Uterus (tissue), 4 donors: ENCODE data around the gene PLA2G4C. TPM values are rescaled to one million over a fixed set of nuclear protein-coding genes. Genes with fewer than 3 reads are reported as not detected.
A peak's percentile ranks its signal among the peaks of the same experiment; 100 is the strongest.
"Not testable (repeated sequence)": the region's sequence is repeated elsewhere in the genome, so short reads cannot be mapped to it uniquely, and the experiment has no call there.

Experiments
- DNase-seq, 2 donors: peaks; one replicate each; pipeline ENCODE4 v3.0.0-alpha.2; 2019 to 2020
- H3K27ac ChIP-seq, 2 donors: fragments of 200-600 bp; sonication (generic); 1 replicate in 1 of 2; 2 replicates in 1 of 2; pipeline ENCODE4 v1.5.1; 2016 to 2018
- H3K27me3 ChIP-seq, 2 donors: fragments of 200-600 bp; sonication (generic); one replicate each; pipeline ENCODE4 v1.5.1; 2018 to 2019; ENCODE audit warnings: control low read depth in 1 of 2
- H3K36me3 ChIP-seq, 2 donors: fragments of 200-600 bp; sonication (generic); one replicate each; pipeline ENCODE4 v1.5.1; 2019; ENCODE audit warnings: control low read depth in 1 of 2
- H3K4me1 ChIP-seq, 2 donors: fragments of 200-600 bp; sonication (generic); one replicate each; pipeline ENCODE4 v1.5.1; 2018 to 2019; ENCODE audit warnings: control low read depth in 1 of 2
- H3K4me3 ChIP-seq, 2 donors: fragments of 200-600 bp; sonication (generic); 1 replicate in 1 of 2; 2 replicates in 1 of 2; pipeline ENCODE4 v1.5.1; 2018 to 2019; ENCODE audit warnings: mild to moderate bottlenecking in 1 of 2
- H3K9me3 ChIP-seq, 2 donors: fragments of 200-600 bp; sonication (generic); one replicate each; pipeline ENCODE4 v1.5.1; 2019; ENCODE audit warnings: control low read depth in 1 of 2
- POLR2A ChIP-seq, 2 donors: fragments of 450-650 bp; IDR thresholded peaks; one replicate each; pipeline ENCODE4 v1.6.1; 2016; ENCODE audit warnings: antibody characterized with exemption in 2 of 2, mild to moderate bottlenecking in 1 of 2, moderate library complexity in 1 of 2
- intact Hi-C: fragments of 100-400 bp; cut with DNase I; formaldehyde crosslinking; loops from one replicate; pipeline ENCODE4 v1.15.1; 2023; ENCODE audit warnings: low total_unique reads
- total RNA-seq, 4 donors: library from RNA; depleted of rRNA in 3 of 4; stranded (reverse); fragments of >200 nt in 3 of 4; gene quantifications; one replicate each; pipeline versions ENCODE4 v1.1.0 to v1.2.4, GENCODE V29; 2014 to 2023
- TF ChIP-seq, protein P1 (sequence below), 4 experiments: fragments of 200-600 bp in 2 of 4; fragments of 450-650 bp in 2 of 4; sonication (generic) in 2 of 4; IDR thresholded peaks; one replicate each; pipeline ENCODE4 v1.5.1; 2016 to 2019; ENCODE audit warnings: antibody characterized with exemption in 4 of 4, mild to moderate bottlenecking in 2 of 4, moderate library complexity in 1 of 4
- donor health status: DM: yes; HTN: yes; CAD: no.

The PLA2G4C gene
- total RNA-seq, 4 donors from 2014 or later: 2.1 to 15.6 (median 5.3) TPM

DNA sequence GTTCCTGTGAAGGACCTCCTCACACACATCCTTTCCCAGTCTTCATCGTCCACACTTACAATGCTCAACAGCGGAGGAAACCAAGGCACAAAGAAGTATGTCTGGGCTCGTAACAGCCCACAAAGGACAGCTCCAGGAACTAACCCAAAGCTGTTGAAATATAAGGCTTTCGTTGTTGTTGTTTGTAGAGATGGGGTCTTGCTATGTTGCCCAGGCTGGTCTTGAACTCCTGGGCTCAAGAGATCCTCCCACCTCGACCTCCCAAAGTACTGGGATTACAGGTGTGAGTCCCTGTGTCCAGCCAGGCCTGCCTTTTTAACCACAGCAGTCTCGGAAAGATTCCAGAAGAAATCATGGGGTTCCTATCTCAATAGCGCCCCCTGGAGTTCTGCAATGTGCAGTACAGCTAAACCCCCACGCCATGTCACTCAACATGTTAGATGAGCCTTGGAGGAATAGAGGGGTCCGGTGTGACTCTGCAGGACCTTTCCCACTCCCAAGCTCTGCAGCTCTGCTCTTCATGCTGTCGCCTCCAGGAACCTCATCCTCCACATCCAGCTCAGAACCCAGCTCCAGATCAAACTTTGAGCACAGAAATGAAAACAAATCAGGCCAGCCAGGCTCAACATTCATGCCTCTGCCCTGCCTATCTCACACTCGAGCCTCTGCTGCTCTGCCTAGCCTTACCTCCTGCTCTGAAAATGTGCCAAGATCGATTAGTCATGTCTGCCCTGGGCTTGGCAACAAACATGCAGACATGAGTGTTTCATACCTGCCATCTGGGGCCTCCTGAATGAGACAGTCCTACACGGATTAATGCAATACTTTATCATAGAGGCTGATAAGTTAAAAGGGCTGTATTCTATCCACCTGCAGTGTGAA, 7.5 kb downstream of the PLA2G4C start:
- Histone ChIP-seq H3K4me3 (no peak overlapping the region), H3K36me3 (no peaks in the 10 kb centered on the region), H3K27ac (no peak overlapping the region), H3K9me3 (no peaks in the 10 kb centered on the region), H3K4me1 (no peaks in the 10 kb centered on the region), H3K27me3 (no peaks in the 10 kb centered on the region)
- intact Hi-C loops: no loop called here
- DNase-seq: no peak
- TF ChIP-seq, protein P1, sequence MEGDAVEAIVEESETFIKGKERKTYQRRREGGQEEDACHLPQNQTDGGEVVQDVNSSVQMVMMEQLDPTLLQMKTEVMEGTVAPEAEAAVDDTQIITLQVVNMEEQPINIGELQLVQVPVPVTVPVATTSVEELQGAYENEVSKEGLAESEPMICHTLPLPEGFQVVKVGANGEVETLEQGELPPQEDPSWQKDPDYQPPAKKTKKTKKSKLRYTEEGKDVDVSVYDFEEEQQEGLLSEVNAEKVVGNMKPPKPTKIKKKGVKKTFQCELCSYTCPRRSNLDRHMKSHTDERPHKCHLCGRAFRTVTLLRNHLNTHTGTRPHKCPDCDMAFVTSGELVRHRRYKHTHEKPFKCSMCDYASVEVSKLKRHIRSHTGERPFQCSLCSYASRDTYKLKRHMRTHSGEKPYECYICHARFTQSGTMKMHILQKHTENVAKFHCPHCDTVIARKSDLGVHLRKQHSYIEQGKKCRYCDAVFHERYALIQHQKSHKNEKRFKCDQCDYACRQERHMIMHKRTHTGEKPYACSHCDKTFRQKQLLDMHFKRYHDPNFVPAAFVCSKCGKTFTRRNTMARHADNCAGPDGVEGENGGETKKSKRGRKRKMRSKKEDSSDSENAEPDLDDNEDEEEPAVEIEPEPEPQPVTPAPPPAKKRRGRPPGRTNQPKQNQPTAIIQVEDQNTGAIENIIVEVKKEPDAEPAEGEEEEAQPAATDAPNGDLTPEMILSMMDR (IDR thresholded peaks at IDR 0.05): peak in 3 of 4 experiments; percentile 27 to 46 (median 29)
- no peak for TF ChIP-seq POLR2A (IDR thresholded peaks at IDR 0.05)

DNA sequence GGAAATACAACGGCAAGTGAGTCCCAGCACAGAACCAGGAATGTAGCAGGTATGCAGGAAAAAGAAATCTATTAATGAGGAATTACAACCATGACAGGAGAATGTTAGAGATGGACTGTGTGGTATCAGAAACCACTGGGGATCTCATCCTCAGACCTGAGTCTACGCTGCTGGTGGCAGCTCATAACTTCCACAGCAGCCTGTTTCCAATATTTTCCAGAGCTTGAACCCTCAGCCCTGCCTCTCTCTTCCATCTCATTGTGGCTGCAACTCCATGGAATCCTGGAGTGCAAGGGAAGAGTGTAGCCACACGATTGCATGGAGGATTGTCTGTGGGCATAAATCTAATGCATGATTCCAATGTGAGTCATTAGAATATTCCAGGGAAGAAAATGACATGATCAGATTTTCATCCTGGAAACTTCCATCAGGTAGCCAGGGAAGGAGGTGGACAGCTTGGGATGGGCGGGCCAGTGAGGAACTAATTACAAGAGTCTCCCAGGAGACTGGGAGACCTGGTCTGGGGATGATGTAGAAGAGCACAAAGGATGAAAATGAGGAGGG, 14.9 kb downstream of the PLA2G4C start:
- no peaks in the 10 kb centered on the region for H3K9me3 ChIP-seq
- DNase-seq: no peak
- no peaks in the 10 kb centered on the region for H3K36me3 ChIP-seq
- no peaks in the 10 kb centered on the region for H3K4me1 ChIP-seq
- H3K27me3 ChIP-seq: no peaks in the 10 kb centered on the region
- no peak overlapping the region for H3K4me3 ChIP-seq
- intact Hi-C loops: no loop called here
- H3K27ac ChIP-seq: no peak overlapping the region
- TF ChIP-seq, protein P1 (IDR thresholded peaks at IDR 0.05): no peak
- TF ChIP-seq POLR2A (IDR thresholded peaks at IDR 0.05): no peak

DNA sequence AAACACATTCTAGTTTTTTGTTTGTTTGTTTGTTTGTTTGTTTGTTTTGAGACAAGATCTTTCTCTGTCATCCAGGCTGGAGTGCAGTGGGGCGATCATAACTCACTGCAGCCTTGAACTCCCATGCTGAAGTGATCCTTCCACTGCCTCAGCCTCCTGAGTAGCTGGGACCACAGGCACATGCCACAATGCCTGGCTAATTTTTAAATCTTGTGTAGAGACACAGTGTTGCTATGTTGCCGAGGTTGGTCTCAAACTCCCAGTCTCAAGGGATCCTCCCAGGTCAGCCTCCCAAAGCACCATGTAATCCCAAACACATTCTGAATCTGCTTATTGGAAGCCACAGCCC, 15.8 kb downstream of the PLA2G4C start:
- intact Hi-C loops: no loop called here
- Histone ChIP-seq H3K9me3 (no peaks in the 10 kb centered on the region), H3K27me3 (no peaks in the 10 kb centered on the region), H3K4me3 (no peak overlapping the region), H3K27ac (no peak overlapping the region), H3K36me3 (no peaks in the 10 kb centered on the region), H3K4me1 (no peaks in the 10 kb centered on the region)
- DNase-seq: no peak
- TF ChIP-seq POLR2A (IDR thresholded peaks at IDR 0.05): no peak
- TF ChIP-seq, protein P1 (IDR thresholded peaks at IDR 0.05): no peak

GRCh38 chr19:48094129-48094854, 16.3 kb downstream of the PLA2G4C start:
- no peaks in the 10 kb centered on the region for H3K9me3 ChIP-seq
- no peak overlapping the region for H3K27ac ChIP-seq
- H3K36me3 ChIP-seq: no peaks in the 10 kb centered on the region
- no peak for TF ChIP-seq POLR2A (IDR thresholded peaks at IDR 0.05)
- TF ChIP-seq, protein P1 (IDR thresholded peaks at IDR 0.05): no peak
- H3K4me1 ChIP-seq: no peaks in the 10 kb centered on the region
- no peak for DNase-seq
- no peak overlapping the region for H3K4me3 ChIP-seq
- intact Hi-C loops: no loop called here
- H3K27me3 ChIP-seq: no peaks in the 10 kb centered on the region

GRCh38 chr19:48091111-48091718, 19.4 kb downstream of the PLA2G4C start:
- H3K36me3 ChIP-seq, H3K27me3 ChIP-seq, H3K4me3 ChIP-seq, DNase-seq, H3K4me1 ChIP-seq, H3K27ac ChIP-seq, intact Hi-C loops, H3K9me3 ChIP-seq: not testable (repeated sequence)
